HepG2 (cell line): ENCODE measurements around the gene PREX1. TPM values are rescaled to one million over a fixed set of nuclear protein-coding genes. Genes with fewer than 3 reads are reported as not detected.

Source experiments
- CHD2 ChIP-seq: IDR thresholded peaks from 2 replicates; pipeline ENCODE4 v1.6.1; 2011; ENCODE audit warnings: low read depth, low read length, improper control_type of control experiment
- RXRA ChIP-seq: sonication (generic); formaldehyde crosslinking; IDR thresholded peaks from 2 replicates; pipeline ENCODE4 v1.5.1; 2020; ENCODE audit warnings: missing genetic modification reagents
- TFDP2 ChIP-seq: sonication (generic); formaldehyde crosslinking; IDR thresholded peaks from 2 replicates; pipeline ENCODE4 v1.4.0; 2020; ENCODE audit warnings: missing genetic modification reagents
- ZBTB34 ChIP-seq: sonication (generic); formaldehyde crosslinking; IDR thresholded peaks from 2 replicates; pipeline ENCODE4 v1.8.0; 2022; ENCODE audit warnings: mild to moderate bottlenecking, missing genetic modification reagents
- ZBTB7B ChIP-seq: sonication (generic); formaldehyde crosslinking; IDR thresholded peaks from 2 replicates; pipeline ENCODE4 v1.4.0; 2020; ENCODE audit warnings: missing genetic modification reagents
- ZFP36 ChIP-seq: fragments of 150-350 bp; IDR thresholded peaks from 2 replicates; pipeline ENCODE4 v1.6.1; 2018; ENCODE audit warnings: borderline replicate concordance, low read length, low read depth; ENCODE audit not compliant: partially characterized antibody
- ZMYM2 ChIP-seq: sonication (generic); formaldehyde crosslinking; IDR thresholded peaks from 2 replicates; pipeline ENCODE4 v1.8.0; 2022; ENCODE audit warnings: mild to moderate bottlenecking, missing genetic modification reagents
- ZNF317 ChIP-seq: sonication (generic); formaldehyde crosslinking; IDR thresholded peaks from 2 replicates; pipeline ENCODE4 v1.5.0; 2020; ENCODE audit warnings: mild to moderate bottlenecking, missing genetic modification reagents
- ZNF367 ChIP-seq: sonication (generic); formaldehyde crosslinking; IDR thresholded peaks from 2 replicates; pipeline ENCODE4 v1.4.0; 2020; ENCODE audit warnings: missing genetic modification reagents, borderline replicate concordance
- ZNF512B ChIP-seq: sonication (generic); formaldehyde crosslinking; IDR thresholded peaks from 2 replicates; pipeline ENCODE4 v1.5.1; 2020; ENCODE audit warnings: missing genetic modification reagents, mild to moderate bottlenecking, borderline replicate concordance
- ZNF670 ChIP-seq: sonication (generic); formaldehyde crosslinking; IDR thresholded peaks from 2 replicates; pipeline ENCODE4 v1.8.0; 2022; ENCODE audit warnings: mild to moderate bottlenecking, missing genetic modification reagents, borderline replicate concordance
- ZNF687 ChIP-seq: sonication (generic); formaldehyde crosslinking; IDR thresholded peaks from 2 replicates; pipeline ENCODE4 v1.5.1; 2020; ENCODE audit warnings: mild to moderate bottlenecking, missing genetic modification reagents, moderate library complexity
- ZNF709 ChIP-seq: sonication (generic); formaldehyde crosslinking; IDR thresholded peaks from 2 replicates; pipeline ENCODE4 v1.5.0; 2020; ENCODE audit warnings: mild to moderate bottlenecking, missing genetic modification reagents
- ZNF792 ChIP-seq: IDR thresholded peaks from 2 replicates; pipeline ENCODE4 v1.6.1; 2016
- polyA plus RNA-seq, 8 experiments: library from polyadenylated mRNA; depleted of rRNA in 3 of 8; stranded (reverse) in 7 of 8; unstranded in 1 of 8; fragments of >200 nt; fragmentation: Illumina TruSeq in 4 of 8; extraction: Trizol in 4 of 8; gene quantifications; 2 replicates each; pipeline versions ENCODE4 v1.2.1 to v1.2.3, GENCODE V29; 2011 to 2016; ENCODE audit warnings: low read depth in 4 of 8, missing spikeins in 1 of 8, mixed read lengths in 1 of 8; ENCODE audit not compliant: insufficient read depth in 1 of 8
- total RNA-seq, 5 experiments: library from RNA; depleted of rRNA; stranded (reverse); fragments of >200 nt; fragmentation: Illumina TruSeq; extraction: Trizol; gene quantifications; 2 replicates each; pipeline ENCODE4 v1.2.3, GENCODE V29; 2016; ENCODE audit warnings: low read depth in 1 of 5
- TF ChIP-seq, protein P1 (sequence below): sonication (generic); formaldehyde crosslinking; IDR thresholded peaks from 2 replicates; pipeline ENCODE4 v1.8.1; 2023; ENCODE audit warnings: mild to moderate bottlenecking, missing genetic modification reagents
- TF ChIP-seq, protein P2 (sequence below): IDR thresholded peaks from 2 replicates; pipeline ENCODE4 v1.6.1; 2016; ENCODE audit warnings: mild to moderate bottlenecking

The PREX1 gene
- total and polyA plus RNA-seq, 2 of the 13 experiments (the other 11 are each of a cell fraction or from before 2014, with no cell fraction given): 0.02 to 0.04 TPM

DNA sequence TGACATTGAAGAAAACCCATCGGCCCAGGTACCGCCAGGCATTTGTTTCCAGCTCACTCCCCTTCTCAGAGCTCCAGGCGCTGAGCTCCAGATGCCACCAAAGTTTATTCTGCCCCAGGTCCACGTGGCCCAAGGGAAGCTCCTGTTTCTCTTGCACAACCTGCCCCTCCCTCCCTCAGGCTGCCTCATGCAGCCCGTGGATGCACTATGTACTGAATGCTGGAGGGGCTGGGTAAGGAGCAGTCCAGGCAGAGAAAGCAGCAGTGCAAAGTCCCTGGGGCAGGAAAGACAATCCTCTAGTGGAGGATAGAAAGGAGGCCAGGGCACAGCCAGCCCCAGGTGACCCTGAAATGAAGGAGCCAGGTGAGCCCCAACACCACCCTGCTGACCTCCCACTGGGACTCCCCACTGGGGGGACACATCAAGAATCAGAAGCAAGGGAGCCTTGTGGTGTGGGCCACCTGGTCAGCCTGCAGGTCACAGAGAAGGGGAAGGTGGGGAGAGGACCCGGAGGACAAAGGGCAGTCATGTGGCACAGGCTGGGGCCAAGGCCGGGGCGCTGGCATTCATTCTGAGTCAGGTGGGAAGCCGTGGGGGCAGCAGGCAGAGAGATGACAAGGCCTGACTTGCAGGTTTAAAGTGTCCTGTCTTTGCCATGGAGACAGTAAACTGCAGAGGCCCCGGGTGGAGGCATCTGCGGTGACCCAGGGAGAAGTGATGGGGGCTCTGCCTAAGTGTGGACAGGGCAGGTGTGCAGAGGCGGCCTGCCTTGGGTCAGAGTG lies 230.1 kb downstream of the PREX1 start (continued):
- peak; percentile 59 for TF ChIP-seq ZNF687
- no peak for TF ChIP-seq ZNF367 (CRISPR knock-in tag)
- TF ChIP-seq, protein P1, sequence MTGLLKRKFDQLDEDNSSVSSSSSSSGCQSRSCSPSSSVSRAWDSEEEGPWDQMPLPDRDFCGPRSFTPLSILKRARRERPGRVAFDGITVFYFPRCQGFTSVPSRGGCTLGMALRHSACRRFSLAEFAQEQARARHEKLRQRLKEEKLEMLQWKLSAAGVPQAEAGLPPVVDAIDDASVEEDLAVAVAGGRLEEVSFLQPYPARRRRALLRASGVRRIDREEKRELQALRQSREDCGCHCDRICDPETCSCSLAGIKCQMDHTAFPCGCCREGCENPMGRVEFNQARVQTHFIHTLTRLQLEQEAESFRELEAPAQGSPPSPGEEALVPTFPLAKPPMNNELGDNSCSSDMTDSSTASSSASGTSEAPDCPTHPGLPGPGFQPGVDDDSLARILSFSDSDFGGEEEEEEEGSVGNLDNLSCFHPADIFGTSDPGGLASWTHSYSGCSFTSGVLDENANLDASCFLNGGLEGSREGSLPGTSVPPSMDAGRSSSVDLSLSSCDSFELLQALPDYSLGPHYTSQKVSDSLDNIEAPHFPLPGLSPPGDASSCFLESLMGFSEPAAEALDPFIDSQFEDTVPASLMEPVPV: no peak
- no peak for TF ChIP-seq ZNF317 (CRISPR knock-in tag)
- no peak for TF ChIP-seq ZNF512B
- peak; percentile 45; the same call in 1 of the 2 replicates for TF ChIP-seq ZNF709 (CRISPR knock-in tag)
- TF ChIP-seq, protein P2, sequence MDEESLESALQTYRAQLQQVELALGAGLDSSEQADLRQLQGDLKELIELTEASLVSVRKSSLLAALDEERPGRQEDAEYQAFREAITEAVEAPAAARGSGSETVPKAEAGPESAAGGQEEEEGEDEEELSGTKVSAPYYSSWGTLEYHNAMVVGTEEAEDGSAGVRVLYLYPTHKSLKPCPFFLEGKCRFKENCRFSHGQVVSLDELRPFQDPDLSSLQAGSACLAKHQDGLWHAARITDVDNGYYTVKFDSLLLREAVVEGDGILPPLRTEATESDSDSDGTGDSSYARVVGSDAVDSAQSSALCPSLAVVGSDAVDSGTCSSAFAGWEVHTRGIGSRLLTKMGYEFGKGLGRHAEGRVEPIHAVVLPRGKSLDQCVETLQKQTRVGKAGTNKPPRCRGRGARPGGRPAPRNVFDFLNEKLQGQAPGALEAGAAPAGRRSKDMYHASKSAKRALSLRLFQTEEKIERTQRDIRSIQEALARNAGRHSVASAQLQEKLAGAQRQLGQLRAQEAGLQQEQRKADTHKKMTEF (CRISPR knock-in tag): peak; percentile 60; the same call in 1 of the 2 replicates
- no peak for TF ChIP-seq ZNF792 (CRISPR knock-in tag)
- TF ChIP-seq ZFP36: no peak
- TF ChIP-seq ZBTB34 (CRISPR knock-in tag): no peak
- TF ChIP-seq ZMYM2: peak; percentile 95
- peak; percentile 29; the same call in 1 of the 2 replicates for TF ChIP-seq ZBTB7B
- peak; percentile 64 for TF ChIP-seq TFDP2 (CRISPR knock-in tag)
- TF ChIP-seq CHD2: no peak
- no peak for TF ChIP-seq ZNF670
- TF ChIP-seq RXRA (CRISPR knock-in tag): peak; percentile 64
